Astrocyte of the cerebellum (primary cell): ENCODE data around the gene SIX4.

Source experiments
- DNase-seq: peaks from one replicate; pipeline ENCODE4 v3.0.0-alpha.2; 2011; ENCODE audit warnings: low read depth
- H3K4me3 ChIP-seq: 2 replicates; pipeline ENCODE4 v1.5.1; 2011; ENCODE audit warnings: mild to moderate bottlenecking, low read depth, low read length, moderate library complexity
- CTCF ChIP-seq: IDR thresholded peaks from 2 replicates; pipeline ENCODE4 v1.5.1; 2012; ENCODE audit warnings: low read length, low read depth, moderate library complexity, mild to moderate bottlenecking; ENCODE audit errors: missing control alignments
- in situ Hi-C: cut with HindIII; loops from 2 replicates; pipeline ENCODE4 v1.10.0; 2017; ENCODE audit warnings: low sequenced_read_pairs

SIX4 gene

GRCh38 chr14:60758885-60759284 lies 34.7 kb upstream of the SIX4 start:
- no peak overlapping the region for H3K4me3 ChIP-seq
- DNase-seq, result no peak
- TF ChIP-seq CTCF, result no peak
- in situ Hi-C loops, result no loop called here

GRCh38 chr14:60757567-60758002 lies 33.4 kb upstream of the SIX4 start:
- in situ Hi-C loops, result no loop called here
- DNase-seq, result no peak
- H3K4me3 ChIP-seq, result no peak overlapping the region
- TF ChIP-seq CTCF, result no peak

- no peak for TF ChIP-seq CTCF
- H3K4me3 ChIP-seq, result no peak overlapping the region
- in situ Hi-C loops, result no loop called here
- no peak for DNase-seq
Observed at GRCh38 chr14:60756847-60757246, 32.7 kb upstream of the SIX4 start.

- no peak for DNase-seq
- no peak for TF ChIP-seq CTCF
- H3K4me3 ChIP-seq, result no peak overlapping the region
- in situ Hi-C loops, result no loop called here
Observed at GRCh38 chr14:60753264-60754119, 29.3 kb upstream of the SIX4 start.

GRCh38 chr14:60744566-60744965 lies 20.4 kb upstream of the SIX4 start:
- DNase-seq, result no peak
- in situ Hi-C loops, result no loop called here
- no peak for TF ChIP-seq CTCF
- no peak overlapping the region for H3K4me3 ChIP-seq

GRCh38 chr14:60738843-60739508 lies 14.8 kb upstream of the SIX4 start:
- no peak overlapping the region for H3K4me3 ChIP-seq
- in situ Hi-C loops, result no loop called here
- no peak for TF ChIP-seq CTCF
- DNase-seq, result no peak
